Liver (tissue), 9 donors: Measurements from ENCODE around the gene MFF. TPM values are rescaled to one million over a fixed set of nuclear protein-coding genes. Genes with fewer than 3 reads are reported as not detected.
"Not testable (repeated sequence)": the region's sequence is repeated elsewhere in the genome, so short reads cannot be mapped to it uniquely, and the experiment has no call there.

Experiments used
- DNase-seq: peaks from one replicate; pipeline ENCODE4 v3.0.0-alpha.2; 2017; ENCODE audit warnings: low spot score
- H3K27ac ChIP-seq, 2 donors: one replicate each; pipeline ENCODE4 v1.7.0; 2013; ENCODE audit warnings: inconsistent platforms in 2 of 2, low read length in 2 of 2, control low read depth in 1 of 2, low read depth in 1 of 2, mild to moderate bottlenecking in 1 of 2
- H3K27me3 ChIP-seq, 4 donors: one replicate each; pipeline versions ENCODE4 v1.6.1 to v1.7.0; 2013; ENCODE audit warnings: low read length in 3 of 4, inconsistent platforms in 1 of 4, mild to moderate bottlenecking in 1 of 4, moderate library complexity in 1 of 4; ENCODE audit not compliant: control insufficient read depth in 4 of 4, insufficient read depth in 4 of 4
- H3K36me3 ChIP-seq, 4 donors: one replicate each; pipeline versions ENCODE4 v1.6.1 to v1.7.0; 2013; ENCODE audit warnings: low read length in 3 of 4, mild to moderate bottlenecking in 3 of 4, low read depth in 1 of 4, moderate library complexity in 1 of 4; ENCODE audit not compliant: control insufficient read depth in 4 of 4, insufficient read depth in 3 of 4
- H3K4me1 ChIP-seq, 4 donors: one replicate each; pipeline versions ENCODE4 v1.6.1 to v1.7.0; 2013; ENCODE audit warnings: low read length in 3 of 4, mild to moderate bottlenecking in 3 of 4, moderate library complexity in 1 of 4; ENCODE audit not compliant: control insufficient read depth in 4 of 4, insufficient read depth in 4 of 4
- H3K4me3 ChIP-seq, 3 donors: one replicate each; pipeline versions ENCODE4 v1.6.1 to v1.7.0; 2013; ENCODE audit warnings: low read length in 3 of 3, control low read depth in 1 of 3, low read depth in 1 of 3, mild to moderate bottlenecking in 1 of 3
- H3K9ac ChIP-seq, 2 donors: one replicate each; pipeline ENCODE4 v1.7.0; 2013; ENCODE audit warnings: low read length in 2 of 2, mild to moderate bottlenecking in 2 of 2, moderate library complexity in 2 of 2, control low read depth in 1 of 2, low read depth in 1 of 2
- H3K9me3 ChIP-seq, 4 donors: one replicate each; pipeline versions ENCODE4 v1.6.1 to v1.7.0; 2013; ENCODE audit warnings: low read length in 3 of 4; ENCODE audit not compliant: control insufficient read depth in 4 of 4
- ATF3 ChIP-seq: IDR thresholded peaks from 2 replicates; pipeline ENCODE4 v1.6.1; 2016; ENCODE audit warnings: antibody characterized with exemption
- EGR1 ChIP-seq, 2 donors: IDR thresholded peaks; 2 replicates each; pipeline ENCODE4 v1.6.1; 2016 to 2018; ENCODE audit warnings: antibody characterized with exemption in 2 of 2, low read depth in 2 of 2
- FOXA1 ChIP-seq: IDR thresholded peaks from 2 replicates; pipeline ENCODE4 v1.6.1; 2016; ENCODE audit warnings: antibody characterized with exemption
- GABPA ChIP-seq, 2 donors: IDR thresholded peaks in 1 of 2; conservative IDR thresholded peaks in 1 of 2; 2 replicates each; pipeline ENCODE4 v1.6.1; 2016; ENCODE audit warnings: antibody characterized with exemption in 2 of 2, mild to moderate bottlenecking in 1 of 2, moderate library complexity in 1 of 2
- HNF4A ChIP-seq, 2 donors: conservative IDR thresholded peaks; 2 replicates each; pipeline ENCODE4 v1.6.1; 2016; ENCODE audit warnings: antibody characterized with exemption in 2 of 2, mild to moderate bottlenecking in 2 of 2
- JUND ChIP-seq, 2 donors: IDR thresholded peaks; 2 replicates each; pipeline ENCODE4 v1.6.1; 2016; ENCODE audit warnings: antibody characterized with exemption in 2 of 2
- MAX ChIP-seq: IDR thresholded peaks from 2 replicates; pipeline ENCODE4 v1.6.1; 2016; ENCODE audit warnings: antibody characterized with exemption
- NR2F2 ChIP-seq: IDR thresholded peaks from 2 replicates; pipeline ENCODE4 v1.6.1; 2016; ENCODE audit warnings: antibody characterized with exemption
- RAD21 ChIP-seq, 2 donors: IDR thresholded peaks; 2 replicates each; pipeline ENCODE4 v1.6.1; 2016; ENCODE audit warnings: antibody characterized with exemption in 2 of 2, mild to moderate bottlenecking in 2 of 2
- RXRA ChIP-seq, 2 donors: IDR thresholded peaks; 2 replicates each; pipeline ENCODE4 v1.6.1; 2017 to 2018; ENCODE audit warnings: antibody characterized with exemption in 2 of 2, mild to moderate bottlenecking in 1 of 2
- SP1 ChIP-seq: IDR thresholded peaks from 2 replicates; pipeline ENCODE4 v1.6.1; 2018; ENCODE audit warnings: antibody characterized with exemption, mild to moderate bottlenecking
- TAF1 ChIP-seq: conservative IDR thresholded peaks from 2 replicates; pipeline ENCODE4 v1.6.1; 2016; ENCODE audit warnings: antibody characterized with exemption, mild to moderate bottlenecking
- YY1 ChIP-seq: IDR thresholded peaks from 2 replicates; pipeline ENCODE4 v1.6.1; 2016; ENCODE audit warnings: antibody characterized with exemption, mild to moderate bottlenecking
- WGBS: extraction: QIAGEN DNeasy Blood & Tissue Kit; methylation state at CpG from one replicate; pipeline ENCODE4 v1.1.7; 2013; 5-methylcytosine and 5-hydroxymethylcytosine counted together
- polyA plus RNA-seq, 2 donors: library from polyadenylated mRNA; stranded (reverse) in 1 of 2; unstranded in 1 of 2; fragments of 200-250 nt in 1 of 2; fragments of >200 nt in 1 of 2; fragmentation: Nextera tagmentation in 1 of 2; extraction: Ambion mirVana in 1 of 2; gene quantifications; one replicate each; pipeline versions ENCODE4 v1.2.1 to v1.2.3, GENCODE V29; 2013 to 2015
- total RNA-seq, 2 donors: library from RNA; depleted of rRNA; stranded (reverse); fragments of >200 nt; gene quantifications; one replicate each; pipeline ENCODE4 v1.2.3, GENCODE V29; 2014
- TF ChIP-seq, protein P1 (sequence below): IDR thresholded peaks from 2 replicates; pipeline ENCODE4 v1.6.1; 2016; ENCODE audit warnings: antibody characterized with exemption, mild to moderate bottlenecking
- TF ChIP-seq, protein P2 (sequence below): fragments of 150-350 bp; IDR thresholded peaks from 2 replicates; pipeline ENCODE4 v1.5.1; 2017; ENCODE audit warnings: improper control_type of control experiment, low read depth, low read length; ENCODE audit not compliant: missing input control
- donor health status: healthy.
- donor health status: healthy.
- donor health status: healthy.
- donor health status: healthy.
- donor health status: healthy.

The MFF gene
- total and polyA plus RNA-seq, 4 donors, result 28.9 to 40.8 (median 33.2) TPM

GRCh38 chr2:227378371-227378782, 53.3 kb downstream of the MFF start:
- Histone ChIP-seq H3K36me3 (no peaks in the 10 kb centered on the region), H3K9me3 (no peaks in the 10 kb centered on the region), H3K4me1 (no peaks in the 10 kb centered on the region), H3K9ac (no peak overlapping the region), H3K27me3 (no peaks in the 10 kb centered on the region), H3K27ac (no peak overlapping the region), H3K4me3 (no peak overlapping the region)
- WGBS, result 86% methylated on average over 4 of the region's 4 CpGs
- TF ChIP-seq HNF4A (conservative IDR thresholded peaks at IDR 0.05) (no peak), YY1 (no peak), EGR1 (IDR thresholded peaks at IDR 0.05; ENCODE audit: low read depth in 2 of 2) (no peak), JUND (IDR thresholded peaks at IDR 0.05) (no peak), TAF1 (no peak), NR2F2 (no peak), SP1 (no peak), RAD21 (IDR thresholded peaks at IDR 0.05) (no peak), GABPA (IDR thresholded peaks at IDR 0.05 in 1 of 2, conservative IDR thresholded peaks at IDR 0.05 in 1 of 2) (no peak), MAX (no peak), FOXA1 (no peak)
- TF ChIP-seq, protein P1, sequence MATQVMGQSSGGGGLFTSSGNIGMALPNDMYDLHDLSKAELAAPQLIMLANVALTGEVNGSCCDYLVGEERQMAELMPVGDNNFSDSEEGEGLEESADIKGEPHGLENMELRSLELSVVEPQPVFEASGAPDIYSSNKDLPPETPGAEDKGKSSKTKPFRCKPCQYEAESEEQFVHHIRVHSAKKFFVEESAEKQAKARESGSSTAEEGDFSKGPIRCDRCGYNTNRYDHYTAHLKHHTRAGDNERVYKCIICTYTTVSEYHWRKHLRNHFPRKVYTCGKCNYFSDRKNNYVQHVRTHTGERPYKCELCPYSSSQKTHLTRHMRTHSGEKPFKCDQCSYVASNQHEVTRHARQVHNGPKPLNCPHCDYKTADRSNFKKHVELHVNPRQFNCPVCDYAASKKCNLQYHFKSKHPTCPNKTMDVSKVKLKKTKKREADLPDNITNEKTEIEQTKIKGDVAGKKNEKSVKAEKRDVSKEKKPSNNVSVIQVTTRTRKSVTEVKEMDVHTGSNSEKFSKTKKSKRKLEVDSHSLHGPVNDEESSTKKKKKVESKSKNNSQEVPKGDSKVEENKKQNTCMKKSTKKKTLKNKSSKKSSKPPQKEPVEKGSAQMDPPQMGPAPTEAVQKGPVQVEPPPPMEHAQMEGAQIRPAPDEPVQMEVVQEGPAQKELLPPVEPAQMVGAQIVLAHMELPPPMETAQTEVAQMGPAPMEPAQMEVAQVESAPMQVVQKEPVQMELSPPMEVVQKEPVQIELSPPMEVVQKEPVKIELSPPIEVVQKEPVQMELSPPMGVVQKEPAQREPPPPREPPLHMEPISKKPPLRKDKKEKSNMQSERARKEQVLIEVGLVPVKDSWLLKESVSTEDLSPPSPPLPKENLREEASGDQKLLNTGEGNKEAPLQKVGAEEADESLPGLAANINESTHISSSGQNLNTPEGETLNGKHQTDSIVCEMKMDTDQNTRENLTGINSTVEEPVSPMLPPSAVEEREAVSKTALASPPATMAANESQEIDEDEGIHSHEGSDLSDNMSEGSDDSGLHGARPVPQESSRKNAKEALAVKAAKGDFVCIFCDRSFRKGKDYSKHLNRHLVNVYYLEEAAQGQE, result no peak
- TF ChIP-seq, protein P2, sequence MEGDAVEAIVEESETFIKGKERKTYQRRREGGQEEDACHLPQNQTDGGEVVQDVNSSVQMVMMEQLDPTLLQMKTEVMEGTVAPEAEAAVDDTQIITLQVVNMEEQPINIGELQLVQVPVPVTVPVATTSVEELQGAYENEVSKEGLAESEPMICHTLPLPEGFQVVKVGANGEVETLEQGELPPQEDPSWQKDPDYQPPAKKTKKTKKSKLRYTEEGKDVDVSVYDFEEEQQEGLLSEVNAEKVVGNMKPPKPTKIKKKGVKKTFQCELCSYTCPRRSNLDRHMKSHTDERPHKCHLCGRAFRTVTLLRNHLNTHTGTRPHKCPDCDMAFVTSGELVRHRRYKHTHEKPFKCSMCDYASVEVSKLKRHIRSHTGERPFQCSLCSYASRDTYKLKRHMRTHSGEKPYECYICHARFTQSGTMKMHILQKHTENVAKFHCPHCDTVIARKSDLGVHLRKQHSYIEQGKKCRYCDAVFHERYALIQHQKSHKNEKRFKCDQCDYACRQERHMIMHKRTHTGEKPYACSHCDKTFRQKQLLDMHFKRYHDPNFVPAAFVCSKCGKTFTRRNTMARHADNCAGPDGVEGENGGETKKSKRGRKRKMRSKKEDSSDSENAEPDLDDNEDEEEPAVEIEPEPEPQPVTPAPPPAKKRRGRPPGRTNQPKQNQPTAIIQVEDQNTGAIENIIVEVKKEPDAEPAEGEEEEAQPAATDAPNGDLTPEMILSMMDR, result no peak
- DNase-seq, result no peak

- Histone ChIP-seq H3K36me3 (no peaks in the 10 kb centered on the region), H3K4me3 (no peak within 1 kb of the TSS), H3K27ac (no peak within 1 kb of the TSS), H3K27me3 (no peaks in the 10 kb centered on the region), H3K9ac (no peak within 1 kb of the TSS), H3K4me1 (no peaks in the 10 kb centered on the region), H3K9me3 (no peaks in the 10 kb centered on the region)
- DNase-seq, result no peak
- TF ChIP-seq ATF3 (no peak), FOXA1 (no peak), RXRA (IDR thresholded peaks at IDR 0.05) (no peak)
- 72% methylated on average over 4 of the region's 4 CpGs for WGBS
These were observed 54.0 kb downstream of the MFF start, which contains the start of gene TM4SF20 for GRCh38 chr2:227379095-227379494. TSS of gene TM4SF20 (minus strand) at chr2:227379306. CDS start at chr2:227379268, 38 bp downstream.

DNA sequence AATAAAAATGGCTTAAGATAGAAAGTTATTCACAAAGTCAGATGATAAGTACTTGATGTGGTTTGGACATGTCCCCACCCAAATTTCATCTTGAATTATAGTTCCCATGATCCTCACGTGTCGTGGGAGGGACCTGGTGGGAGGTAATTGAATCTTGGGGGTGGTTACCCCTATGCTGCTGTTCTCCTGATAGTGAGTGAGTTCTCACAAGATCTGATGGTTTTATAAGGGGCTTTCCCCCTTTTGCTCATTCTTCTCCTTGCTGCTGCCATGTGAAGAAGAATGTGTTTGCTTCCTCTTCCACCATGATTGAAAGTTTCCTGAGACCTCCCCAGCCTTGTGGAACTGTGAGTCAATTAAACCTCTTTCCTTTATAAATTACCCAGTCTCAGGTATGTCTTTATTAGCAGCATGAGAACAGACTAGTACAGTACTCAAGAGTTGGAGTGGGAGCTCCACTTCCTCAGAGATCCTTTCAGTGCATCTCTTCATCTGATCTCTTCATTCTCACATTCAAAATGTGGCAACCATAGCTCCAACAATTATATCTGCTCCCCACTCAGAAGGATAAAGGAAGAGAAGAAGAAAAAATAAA, 57.3 kb downstream of the MFF start:
- not testable (repeated sequence) for H3K36me3 ChIP-seq, H3K9ac ChIP-seq, H3K4me3 ChIP-seq, H3K4me1 ChIP-seq, DNase-seq, H3K27me3 ChIP-seq, H3K9me3 ChIP-seq, H3K27ac ChIP-seq
- 81% methylated on average over 2 of the region's 2 CpGs for WGBS
